ENCODE results near the gene MATCAP1. TPM values are rescaled to one million over a fixed set of nuclear protein-coding genes. Genes with fewer than 3 reads are reported as not detected.
A peak's percentile ranks its signal among the peaks of the same experiment; 100 is the strongest.

MATCAP1 gene
- total and polyA plus RNA-seq, 10 of the 15 experiments (the other 5 are each of a cell fraction or from before 2014, with no cell fraction given), result 2.8 to 25.8 (median 8.6) TPM

DNA sequence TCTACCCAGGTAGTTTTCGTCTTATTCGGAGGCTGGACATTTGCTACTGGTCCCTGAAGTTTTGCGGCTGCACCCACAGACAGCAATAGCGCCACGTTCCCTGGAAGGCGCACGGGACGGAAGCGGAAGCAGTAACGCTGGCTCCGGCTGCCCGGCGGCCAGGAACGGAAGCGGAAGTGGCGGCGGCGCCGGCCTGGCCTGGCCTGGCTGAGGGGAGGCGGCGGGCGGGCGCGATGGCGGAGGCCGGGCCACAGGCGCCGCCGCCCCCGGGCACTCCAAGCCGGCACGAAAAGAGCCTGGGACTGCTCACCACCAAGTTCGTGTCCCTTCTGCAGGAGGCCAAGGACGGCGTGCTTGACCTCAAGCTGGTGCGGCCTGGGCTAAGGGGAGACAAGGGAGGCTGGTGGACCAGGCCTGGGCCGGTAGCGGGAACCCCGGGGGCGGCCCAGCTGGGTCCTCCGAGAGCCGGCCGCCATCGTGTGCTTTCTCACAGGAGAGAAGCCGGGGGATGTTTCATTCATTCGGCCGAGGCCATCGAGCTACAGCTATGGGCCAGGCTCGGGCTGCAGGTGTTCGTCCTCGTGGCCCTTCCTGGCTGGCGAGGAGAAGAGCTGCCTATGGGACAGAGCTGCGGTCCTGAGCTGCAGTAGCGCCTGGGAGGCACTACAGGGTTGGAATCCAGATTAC is 8.4 kb upstream of the MATCAP1 start, which contains the start of gene E2F4 (continued):
- TF ChIP-seq, protein P1, sequence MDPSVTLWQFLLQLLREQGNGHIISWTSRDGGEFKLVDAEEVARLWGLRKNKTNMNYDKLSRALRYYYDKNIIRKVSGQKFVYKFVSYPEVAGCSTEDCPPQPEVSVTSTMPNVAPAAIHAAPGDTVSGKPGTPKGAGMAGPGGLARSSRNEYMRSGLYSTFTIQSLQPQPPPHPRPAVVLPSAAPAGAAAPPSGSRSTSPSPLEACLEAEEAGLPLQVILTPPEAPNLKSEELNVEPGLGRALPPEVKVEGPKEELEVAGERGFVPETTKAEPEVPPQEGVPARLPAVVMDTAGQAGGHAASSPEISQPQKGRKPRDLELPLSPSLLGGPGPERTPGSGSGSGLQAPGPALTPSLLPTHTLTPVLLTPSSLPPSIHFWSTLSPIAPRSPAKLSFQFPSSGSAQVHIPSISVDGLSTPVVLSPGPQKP (IDR thresholded peaks at IDR 0.05; ENCODE audit: low read depth, low read length), result peak; percentile 89
- TF ChIP-seq, protein P2, sequence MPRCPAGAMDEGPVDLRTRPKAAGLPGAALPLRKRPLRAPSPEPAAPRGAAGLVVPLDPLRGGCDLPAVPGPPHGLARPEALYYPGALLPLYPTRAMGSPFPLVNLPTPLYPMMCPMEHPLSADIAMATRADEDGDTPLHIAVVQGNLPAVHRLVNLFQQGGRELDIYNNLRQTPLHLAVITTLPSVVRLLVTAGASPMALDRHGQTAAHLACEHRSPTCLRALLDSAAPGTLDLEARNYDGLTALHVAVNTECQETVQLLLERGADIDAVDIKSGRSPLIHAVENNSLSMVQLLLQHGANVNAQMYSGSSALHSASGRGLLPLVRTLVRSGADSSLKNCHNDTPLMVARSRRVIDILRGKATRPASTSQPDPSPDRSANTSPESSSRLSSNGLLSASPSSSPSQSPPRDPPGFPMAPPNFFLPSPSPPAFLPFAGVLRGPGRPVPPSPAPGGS (IDR thresholded peaks at IDR 0.05; ENCODE audit: borderline replicate concordance, insufficient read depth, low read depth, low read length, poor library complexity, severe bottlenecking), result no peak
- no peak for TF ChIP-seq CHD4 (IDR thresholded peaks at IDR 0.05)
- TF ChIP-seq, protein P3, sequence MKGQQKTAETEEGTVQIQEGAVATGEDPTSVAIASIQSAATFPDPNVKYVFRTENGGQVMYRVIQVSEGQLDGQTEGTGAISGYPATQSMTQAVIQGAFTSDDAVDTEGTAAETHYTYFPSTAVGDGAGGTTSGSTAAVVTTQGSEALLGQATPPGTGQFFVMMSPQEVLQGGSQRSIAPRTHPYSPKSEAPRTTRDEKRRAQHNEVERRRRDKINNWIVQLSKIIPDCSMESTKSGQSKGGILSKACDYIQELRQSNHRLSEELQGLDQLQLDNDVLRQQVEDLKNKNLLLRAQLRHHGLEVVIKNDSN (IDR thresholded peaks at IDR 0.05; ENCODE audit: borderline replicate concordance, extremely low read length, insufficient read depth, low read depth, low read length), result peak; percentile 7
- TF ChIP-seq, protein P4, sequence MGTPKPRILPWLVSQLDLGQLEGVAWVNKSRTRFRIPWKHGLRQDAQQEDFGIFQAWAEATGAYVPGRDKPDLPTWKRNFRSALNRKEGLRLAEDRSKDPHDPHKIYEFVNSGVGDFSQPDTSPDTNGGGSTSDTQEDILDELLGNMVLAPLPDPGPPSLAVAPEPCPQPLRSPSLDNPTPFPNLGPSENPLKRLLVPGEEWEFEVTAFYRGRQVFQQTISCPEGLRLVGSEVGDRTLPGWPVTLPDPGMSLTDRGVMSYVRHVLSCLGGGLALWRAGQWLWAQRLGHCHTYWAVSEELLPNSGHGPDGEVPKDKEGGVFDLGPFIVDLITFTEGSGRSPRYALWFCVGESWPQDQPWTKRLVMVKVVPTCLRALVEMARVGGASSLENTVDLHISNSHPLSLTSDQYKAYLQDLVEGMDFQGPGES (IDR thresholded peaks at IDR 0.05), result peak; percentile 93
- no peak for TF ChIP-seq NFIC (IDR thresholded peaks at IDR 0.05; ENCODE audit: low read depth, low read length)
- TF ChIP-seq DPF2 (IDR thresholded peaks at IDR 0.05), result peak; percentile 73; the same call in 1 of the 2 replicates
- TF ChIP-seq, protein P5, sequence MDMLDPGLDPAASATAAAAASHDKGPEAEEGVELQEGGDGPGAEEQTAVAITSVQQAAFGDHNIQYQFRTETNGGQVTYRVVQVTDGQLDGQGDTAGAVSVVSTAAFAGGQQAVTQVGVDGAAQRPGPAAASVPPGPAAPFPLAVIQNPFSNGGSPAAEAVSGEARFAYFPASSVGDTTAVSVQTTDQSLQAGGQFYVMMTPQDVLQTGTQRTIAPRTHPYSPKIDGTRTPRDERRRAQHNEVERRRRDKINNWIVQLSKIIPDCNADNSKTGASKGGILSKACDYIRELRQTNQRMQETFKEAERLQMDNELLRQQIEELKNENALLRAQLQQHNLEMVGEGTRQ (IDR thresholded peaks at IDR 0.05; ENCODE audit: borderline replicate concordance, low read depth, low read length), result no peak
- TF ChIP-seq, protein P6, sequence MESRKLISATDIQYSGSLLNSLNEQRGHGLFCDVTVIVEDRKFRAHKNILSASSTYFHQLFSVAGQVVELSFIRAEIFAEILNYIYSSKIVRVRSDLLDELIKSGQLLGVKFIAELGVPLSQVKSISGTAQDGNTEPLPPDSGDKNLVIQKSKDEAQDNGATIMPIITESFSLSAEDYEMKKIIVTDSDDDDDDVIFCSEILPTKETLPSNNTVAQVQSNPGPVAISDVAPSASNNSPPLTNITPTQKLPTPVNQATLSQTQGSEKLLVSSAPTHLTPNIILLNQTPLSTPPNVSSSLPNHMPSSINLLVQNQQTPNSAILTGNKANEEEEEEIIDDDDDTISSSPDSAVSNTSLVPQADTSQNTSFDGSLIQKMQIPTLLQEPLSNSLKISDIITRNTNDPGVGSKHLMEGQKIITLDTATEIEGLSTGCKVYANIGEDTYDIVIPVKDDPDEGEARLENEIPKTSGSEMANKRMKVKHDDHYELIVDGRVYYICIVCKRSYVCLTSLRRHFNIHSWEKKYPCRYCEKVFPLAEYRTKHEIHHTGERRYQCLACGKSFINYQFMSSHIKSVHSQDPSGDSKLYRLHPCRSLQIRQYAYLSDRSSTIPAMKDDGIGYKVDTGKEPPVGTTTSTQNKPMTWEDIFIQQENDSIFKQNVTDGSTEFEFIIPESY (IDR thresholded peaks at IDR 0.05), result no peak
- TF ChIP-seq RCOR1 (conservative IDR thresholded peaks at IDR 0.05; ENCODE audit: low read depth, low read length), result no peak
- no peak for TF ChIP-seq RFX5 (IDR thresholded peaks at IDR 0.05; ENCODE audit: low read depth, low read length)
- TF ChIP-seq, protein P7, sequence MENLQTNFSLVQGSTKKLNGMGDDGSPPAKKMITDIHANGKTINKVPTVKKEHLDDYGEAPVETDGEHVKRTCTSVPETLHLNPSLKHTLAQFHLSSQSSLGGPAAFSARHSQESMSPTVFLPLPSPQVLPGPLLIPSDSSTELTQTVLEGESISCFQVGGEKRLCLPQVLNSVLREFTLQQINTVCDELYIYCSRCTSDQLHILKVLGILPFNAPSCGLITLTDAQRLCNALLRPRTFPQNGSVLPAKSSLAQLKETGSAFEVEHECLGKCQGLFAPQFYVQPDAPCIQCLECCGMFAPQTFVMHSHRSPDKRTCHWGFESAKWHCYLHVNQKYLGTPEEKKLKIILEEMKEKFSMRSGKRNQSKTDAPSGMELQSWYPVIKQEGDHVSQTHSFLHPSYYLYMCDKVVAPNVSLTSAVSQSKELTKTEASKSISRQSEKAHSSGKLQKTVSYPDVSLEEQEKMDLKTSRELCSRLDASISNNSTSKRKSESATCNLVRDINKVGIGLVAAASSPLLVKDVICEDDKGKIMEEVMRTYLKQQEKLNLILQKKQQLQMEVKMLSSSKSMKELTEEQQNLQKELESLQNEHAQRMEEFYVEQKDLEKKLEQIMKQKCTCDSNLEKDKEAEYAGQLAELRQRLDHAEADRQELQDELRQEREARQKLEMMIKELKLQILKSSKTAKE (IDR thresholded peaks at IDR 0.05; ENCODE audit: low read depth, poor library complexity, severe bottlenecking), result no peak
- no peak for TF ChIP-seq SMAD1 (IDR thresholded peaks at IDR 0.05; ENCODE audit: low read depth, partially characterized antibody)
- peak; percentile 5; the same call in 1 of the 2 replicates for TF ChIP-seq TCF12 (IDR thresholded peaks at IDR 0.05; ENCODE audit: low read depth, low read length)
- peak; percentile 94 to 97; a peak in 3 of 4 replicates for TF ChIP-seq ETV6 (conservative IDR thresholded peaks at IDR 0.05 in 1 of 2, IDR thresholded peaks at IDR 0.05 in 1 of 2; ENCODE audit: borderline replicate concordance in 1 of 2, low read depth in 1 of 2)
- no peak for TF ChIP-seq TBL1XR1 (IDR thresholded peaks at IDR 0.05; ENCODE audit: low read depth, low read length)
- no peak for TF ChIP-seq MTA3 (IDR thresholded peaks at IDR 0.05; ENCODE audit: borderline replicate concordance, low read length)
- TF ChIP-seq STAT1 (conservative IDR thresholded peaks at IDR 0.05), result peak; percentile 41; the same call in 1 of the 2 replicates
- no peak for TF ChIP-seq ZBED1 (IDR thresholded peaks at IDR 0.05; ENCODE audit: borderline replicate concordance)
